GM21390 (cell line): ENCODE data around the gene BRD8.
"Not testable (repeated sequence)": the region's sequence is repeated elsewhere in the genome, so short reads cannot be mapped to it uniquely, and the experiment has no call there.

Source experiments
- ATAC-seq: cut with Tn5 transposase; IDR thresholded peaks from one replicate; pipeline ENCODE4 v1.9.1; 2021; ENCODE audit not compliant: unreplicated experiment

BRD8 gene

DNA sequence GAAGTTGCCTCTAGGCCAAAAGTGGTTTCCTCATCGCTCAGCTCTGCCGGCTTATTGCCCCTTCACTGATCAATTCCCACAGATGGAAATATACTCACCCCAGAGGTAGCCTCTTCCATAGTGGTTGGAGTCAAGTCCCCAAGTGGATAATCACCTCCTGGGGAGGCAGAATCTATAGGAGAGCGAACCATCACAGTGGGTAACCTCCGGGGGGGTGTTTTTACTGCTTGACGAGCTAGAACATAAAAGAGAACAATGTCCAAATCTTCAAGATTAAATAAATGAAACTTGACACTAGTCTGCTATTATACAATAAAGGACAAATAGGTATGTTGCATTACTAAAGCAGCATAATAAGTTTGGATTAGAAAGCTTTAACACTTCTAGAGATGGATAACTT, 9.3 kb downstream of the BRD8 start:
- no peak for ATAC-seq

DNA sequence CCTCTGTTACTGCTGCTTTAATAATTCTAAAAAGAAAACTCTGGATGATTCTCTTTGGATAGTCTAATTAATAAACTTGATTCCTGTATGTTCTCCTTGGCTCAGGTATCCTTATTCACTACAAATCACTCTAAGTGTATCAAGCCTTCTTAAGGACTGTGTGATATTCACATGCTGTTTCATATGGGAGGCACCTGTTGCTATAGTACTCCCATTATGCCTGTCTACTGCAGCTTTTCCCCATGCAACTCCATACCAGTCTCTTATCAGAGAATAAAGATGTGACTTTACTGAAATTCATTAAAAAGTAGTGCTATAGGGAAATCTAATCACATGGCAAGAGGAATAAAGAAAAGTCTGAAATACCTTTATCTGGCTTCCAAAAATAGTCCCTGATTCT, 14.7 kb downstream of the BRD8 start:
- no peak for ATAC-seq

DNA sequence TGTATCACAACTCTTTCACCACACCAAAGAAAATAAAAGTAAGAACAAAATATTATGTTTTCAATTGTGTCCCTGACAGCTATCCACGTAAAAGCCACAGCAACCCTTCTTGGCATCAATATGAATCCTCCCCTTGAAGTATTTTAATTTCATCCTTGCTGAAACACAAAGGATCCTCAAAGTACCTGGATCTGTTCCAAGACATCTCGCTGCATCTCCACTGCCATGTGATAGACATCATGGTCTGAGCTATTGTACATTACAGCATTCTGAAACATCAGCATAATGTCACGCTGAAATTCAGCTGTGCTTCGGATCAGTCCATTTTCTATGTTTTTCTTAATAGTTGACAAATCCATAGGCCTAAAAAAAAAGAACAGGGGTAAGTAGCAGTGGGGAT, 17.7 kb downstream of the BRD8 start:
- no peak for ATAC-seq

DNA sequence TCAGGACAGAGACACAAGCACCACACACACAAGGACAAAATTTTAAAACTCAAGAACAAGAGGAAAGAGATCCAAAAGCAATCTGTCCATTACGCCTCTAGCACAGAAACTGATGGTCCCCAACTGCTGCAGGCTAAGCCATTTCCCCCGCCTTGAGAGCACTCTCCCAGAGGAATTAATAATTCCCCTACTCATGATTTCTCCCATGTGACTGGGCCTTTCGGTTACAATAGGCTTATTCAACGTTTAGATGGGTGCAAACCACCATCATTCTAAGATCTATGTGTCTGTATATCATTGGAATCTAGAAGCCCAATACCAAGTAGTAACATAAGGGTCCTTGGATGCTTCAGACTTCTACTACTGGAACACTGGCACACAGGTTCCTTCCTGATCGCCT, 18.8 kb downstream of the BRD8 start:
- ATAC-seq = no peak

DNA sequence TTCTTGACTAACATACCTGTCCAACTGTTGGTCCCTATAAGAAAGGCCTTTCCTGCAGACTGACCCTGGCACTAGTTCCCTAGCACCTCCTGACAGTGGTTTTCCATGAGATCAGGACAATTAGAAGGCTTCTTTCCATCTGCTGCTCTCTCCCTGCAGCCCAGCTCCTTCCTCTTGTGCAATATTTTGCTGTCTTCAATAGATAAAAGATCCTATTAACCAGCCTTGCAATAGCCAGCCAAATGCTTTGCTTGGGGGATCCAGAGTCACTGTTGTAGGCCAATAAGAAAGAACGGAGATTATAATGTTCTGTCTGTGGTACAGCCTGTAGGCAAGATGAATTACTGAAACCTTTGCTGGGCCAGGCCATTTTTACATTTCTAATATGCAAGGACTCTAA, 20.8 kb downstream of the BRD8 start:
- no peak for ATAC-seq

DNA sequence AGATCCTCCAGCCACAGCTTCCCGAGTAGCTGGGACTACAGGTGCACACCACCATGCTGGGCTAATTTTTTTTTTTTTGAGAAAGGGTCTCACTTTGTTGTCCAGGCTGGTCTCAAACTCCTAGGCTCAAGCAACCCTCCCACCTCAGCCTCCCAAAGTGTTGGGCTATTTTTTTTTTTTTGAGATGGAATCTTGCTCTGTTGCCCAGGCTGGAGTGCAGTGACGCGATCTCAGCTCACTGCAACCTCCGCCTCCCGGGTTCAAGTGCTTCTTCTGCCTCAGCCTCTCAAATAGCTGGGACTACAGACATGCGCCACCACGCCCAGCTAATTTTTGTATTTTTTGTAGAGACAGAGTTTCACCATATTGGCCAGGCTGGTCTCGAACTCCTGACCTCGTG, 22.5 kb downstream of the BRD8 start:
- not testable (repeated sequence) for ATAC-seq

DNA sequence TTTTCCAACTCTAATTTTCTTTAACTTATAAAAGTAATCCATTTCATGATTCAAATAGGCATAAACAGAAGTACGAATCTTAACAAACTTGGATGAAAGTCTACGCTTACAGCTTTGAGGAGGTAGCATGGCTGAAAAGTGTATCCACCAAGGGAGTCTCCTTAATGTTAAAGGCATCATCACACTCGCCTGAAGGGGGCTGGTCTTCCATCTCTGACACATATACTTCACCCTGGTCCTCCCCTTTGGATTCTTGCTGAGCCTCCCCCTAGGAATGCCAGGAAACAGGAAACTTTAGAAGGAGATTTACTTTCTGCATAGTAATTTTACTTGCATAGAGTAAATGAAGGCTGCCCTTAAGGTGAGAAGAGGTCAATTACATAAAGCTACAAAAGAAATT, 28.9 kb downstream of the BRD8 start:
- no peak for ATAC-seq

DNA sequence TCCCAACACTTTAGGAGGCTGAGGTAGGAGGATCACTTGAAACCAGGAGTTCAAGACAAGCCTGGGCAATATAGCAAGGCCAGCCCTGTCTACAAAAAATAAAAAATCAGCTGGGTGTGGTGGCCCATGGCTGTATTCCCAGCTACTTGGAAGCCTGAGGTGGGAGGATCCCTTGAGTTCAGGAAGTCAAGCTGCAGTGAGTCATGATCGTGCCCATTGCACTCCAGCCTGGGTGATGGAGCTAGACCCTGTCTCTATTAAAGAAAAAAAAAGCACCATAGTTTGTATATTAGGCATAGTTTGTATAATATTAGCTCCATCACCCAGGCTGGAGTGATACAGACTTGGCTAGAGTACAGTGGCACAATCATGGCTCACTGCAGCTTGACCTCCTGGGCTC, 29.6 kb downstream of the BRD8 start:
- no peak for ATAC-seq

DNA sequence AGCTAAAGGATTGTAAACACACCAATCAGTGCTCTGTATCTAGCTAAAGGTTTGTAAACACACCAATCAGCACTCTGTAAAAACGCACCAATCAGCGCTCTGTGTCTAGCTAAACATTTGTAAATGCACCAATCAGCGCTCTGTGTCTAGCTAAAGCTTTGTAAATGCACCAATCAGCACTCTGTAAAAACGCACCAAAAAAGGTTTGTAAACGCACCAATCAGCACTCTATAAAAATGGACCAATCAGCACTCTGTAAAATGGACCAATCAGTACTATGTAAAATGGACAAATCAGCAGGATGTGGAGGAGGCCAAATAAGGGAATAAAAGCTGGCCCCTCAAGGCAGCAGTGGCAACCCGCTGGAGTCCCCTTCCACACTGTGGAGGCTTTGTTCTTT, 34.9 kb downstream of the BRD8 start:
- not testable (repeated sequence) for ATAC-seq

DNA sequence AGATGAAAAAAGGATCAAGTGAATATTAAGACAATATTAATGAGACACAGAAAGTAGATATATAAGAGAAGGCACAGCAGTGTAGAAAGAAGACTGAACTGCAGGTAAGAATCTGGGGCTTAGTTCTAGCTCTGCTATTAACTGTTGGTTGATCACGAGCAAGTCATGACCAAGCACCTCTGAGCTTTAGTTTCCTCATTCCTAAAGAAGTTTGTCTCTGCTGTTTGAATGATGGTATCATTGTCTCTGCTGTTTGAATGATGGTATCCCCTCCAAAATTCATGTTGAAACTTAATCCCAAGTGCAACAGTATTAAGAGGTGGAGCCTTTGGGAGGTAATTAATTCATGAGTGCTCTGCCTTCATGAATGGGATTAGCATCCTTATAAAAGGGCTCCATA, 36.7 kb downstream of the BRD8 start:
- no peak for ATAC-seq

DNA sequence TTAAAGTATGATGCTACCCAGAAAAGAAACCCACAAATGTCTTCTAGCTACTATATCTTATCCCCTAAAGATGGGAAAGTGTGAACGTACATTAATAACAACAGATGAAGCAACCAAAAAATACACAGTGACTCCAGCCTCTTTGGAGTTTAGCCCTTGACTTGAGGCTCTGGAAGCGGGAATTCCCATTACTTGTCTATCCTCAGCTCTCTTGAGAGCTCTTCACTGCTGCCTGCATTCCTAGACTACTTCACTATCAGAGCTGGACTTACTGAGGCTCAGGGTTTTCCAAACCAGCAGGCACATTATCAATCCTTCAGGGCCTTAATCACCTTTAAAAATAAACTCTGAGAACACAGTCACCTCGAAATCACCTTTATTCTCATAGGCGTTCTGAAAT, 38.2 kb downstream of the BRD8 start:
- no peak for ATAC-seq

DNA sequence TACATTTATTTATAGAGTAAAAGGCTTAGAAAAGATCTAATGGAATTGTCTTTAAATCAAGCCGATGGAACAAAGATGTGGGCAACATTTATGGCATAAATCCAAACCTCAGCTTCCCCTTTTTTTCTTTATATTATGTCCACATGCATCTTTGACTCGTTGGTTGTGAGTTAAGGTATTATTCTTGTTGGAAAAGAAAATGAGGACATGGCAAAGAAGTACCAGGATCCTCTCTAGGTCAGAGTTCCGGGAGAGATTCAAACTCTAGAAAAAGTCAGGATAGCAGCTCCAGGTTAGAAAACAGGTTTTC, 38.7 kb downstream of the BRD8 start:
- no peak for ATAC-seq

DNA sequence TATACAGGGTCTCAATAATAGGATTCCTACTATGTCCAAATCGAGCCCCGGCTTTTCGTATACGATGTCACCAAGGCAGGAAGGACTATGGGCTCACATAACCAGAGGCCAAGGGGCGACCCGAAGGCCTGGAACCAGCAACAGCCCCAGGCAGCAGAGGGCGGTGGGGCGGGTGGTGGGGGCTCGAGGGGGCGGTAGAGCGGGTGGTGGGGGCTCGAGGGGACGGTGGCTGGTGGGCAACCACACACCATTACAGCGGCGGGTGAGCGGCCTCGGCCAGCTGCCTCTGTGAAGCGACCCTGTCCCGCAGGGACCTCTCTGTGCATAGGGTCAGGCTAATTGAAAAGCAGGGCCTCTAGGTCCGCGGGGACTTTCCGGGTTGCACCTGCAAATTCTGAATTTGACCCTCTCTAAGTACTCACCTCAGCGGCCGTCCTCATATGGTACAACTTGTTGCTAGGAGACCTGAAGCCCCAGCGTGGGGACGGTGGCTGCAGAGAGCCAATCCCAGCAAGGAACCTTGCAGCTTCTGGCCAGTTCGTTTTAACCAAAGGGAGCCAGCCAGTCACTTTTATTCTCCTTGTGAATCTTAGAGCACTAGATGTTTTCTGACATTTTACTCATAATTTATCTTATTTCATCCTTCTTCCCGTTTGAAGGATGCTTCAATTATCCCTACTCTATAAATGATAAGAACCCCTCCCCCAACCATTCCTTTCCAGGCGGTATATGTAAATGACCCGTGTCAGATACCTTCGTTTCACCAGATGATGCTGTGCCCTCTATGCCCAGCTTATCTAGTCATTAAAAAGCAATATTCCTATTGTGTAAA, 39.3 kb downstream of the BRD8 start, which contains the start of gene NME5:
NME5 (minus strand) TSS at position 480 of the 832 bp plus-strand sequence. CDS start 648 bp downstream, outside the sequence.
- no peak for ATAC-seq

DNA sequence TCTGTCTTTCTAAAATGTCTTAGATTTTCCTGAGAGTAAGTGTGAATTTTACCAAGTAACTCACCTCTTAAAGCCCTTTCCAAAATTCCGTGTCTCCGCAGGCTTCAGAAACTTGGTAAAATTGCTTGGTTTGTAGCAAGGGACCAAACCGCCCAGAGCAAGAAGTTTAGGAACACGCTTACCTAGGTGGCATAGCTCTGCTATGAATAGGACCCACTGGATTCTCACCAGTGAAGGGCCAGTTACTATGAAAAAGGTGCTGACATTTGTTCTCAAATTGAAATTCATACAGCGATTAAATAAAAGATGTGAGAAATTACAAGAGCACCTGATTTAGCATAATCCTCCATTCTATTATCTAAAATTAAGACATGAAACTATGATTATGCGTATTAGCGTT, 45.9 kb downstream of the BRD8 start:
- ATAC-seq = no peak

DNA sequence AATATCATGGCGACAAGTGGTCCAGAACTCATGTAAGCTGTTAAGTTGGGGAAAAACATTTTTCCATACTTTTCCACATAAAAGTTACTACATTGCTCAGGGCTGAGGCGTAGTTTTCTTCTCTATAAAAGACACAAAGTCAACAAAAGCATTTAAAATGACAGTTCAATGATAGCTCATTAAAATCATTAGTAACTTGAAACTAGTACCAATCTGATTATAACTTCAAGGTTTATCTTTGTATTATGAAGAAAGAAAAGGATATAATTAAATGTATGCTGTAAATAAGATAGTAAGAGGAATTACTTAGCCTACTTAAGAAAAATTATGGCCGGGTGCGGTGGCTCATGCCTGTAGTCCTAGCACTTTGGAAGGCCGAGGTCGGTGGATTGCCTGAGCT, 49.1 kb downstream of the BRD8 start:
- no peak for ATAC-seq

DNA sequence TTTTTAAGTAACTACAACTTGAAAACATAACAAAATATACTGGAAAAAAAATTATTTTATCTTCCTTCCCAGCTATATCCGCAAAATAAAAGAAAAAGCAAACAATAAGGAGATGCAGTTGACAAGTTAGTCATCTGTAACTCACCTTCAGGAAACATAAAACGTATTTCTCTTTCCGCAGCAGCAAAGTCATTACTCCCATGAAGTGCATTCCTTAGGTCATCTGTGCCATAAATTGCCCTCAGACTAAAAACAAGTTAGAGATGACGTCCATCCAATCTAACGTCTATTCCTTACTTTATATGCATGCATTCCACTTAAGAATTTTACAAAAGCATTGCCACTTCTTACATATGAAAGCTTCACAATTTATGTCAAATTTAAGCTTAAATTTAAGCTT, 50.1 kb downstream of the BRD8 start:
- ATAC-seq = no peak

DNA sequence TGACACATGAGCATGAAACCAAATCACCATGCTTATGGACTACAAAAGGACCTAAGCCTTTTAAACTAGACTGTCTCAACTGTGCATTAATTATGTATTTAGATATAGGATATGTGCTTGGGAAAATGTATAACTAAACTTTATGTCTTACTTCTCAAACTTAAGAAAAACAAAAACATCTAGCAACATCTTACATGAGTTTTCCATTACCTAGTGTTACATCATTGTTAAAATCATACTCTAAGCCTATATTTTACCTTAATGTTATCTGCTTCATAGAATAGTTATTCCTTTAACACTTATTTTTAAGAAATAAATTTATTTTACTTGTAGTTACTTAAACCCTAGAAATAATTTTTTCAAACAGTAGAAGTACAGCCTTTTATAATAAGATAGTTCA, 63.2 kb downstream of the BRD8 start:
- no peak for ATAC-seq

DNA sequence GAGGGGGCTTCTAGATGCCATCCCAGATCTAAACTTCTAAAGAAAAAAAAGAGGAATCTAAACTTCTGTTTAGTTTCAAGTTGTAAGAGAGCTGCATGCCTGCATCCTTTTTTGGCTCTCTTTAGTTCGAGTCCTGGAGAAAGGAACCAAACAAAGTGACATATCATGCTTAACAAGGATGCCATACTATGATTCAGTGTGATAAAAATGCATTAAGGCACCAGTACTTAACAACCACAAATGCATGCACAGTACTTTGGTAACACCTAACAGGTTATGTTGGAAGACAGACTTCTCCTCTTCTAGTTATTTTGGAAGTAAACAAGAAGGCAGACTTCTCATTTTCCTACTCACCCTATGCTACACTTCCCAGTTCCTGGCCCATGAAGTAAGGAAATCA, 66.5 kb downstream of the BRD8 start:
- ATAC-seq = no peak

DNA sequence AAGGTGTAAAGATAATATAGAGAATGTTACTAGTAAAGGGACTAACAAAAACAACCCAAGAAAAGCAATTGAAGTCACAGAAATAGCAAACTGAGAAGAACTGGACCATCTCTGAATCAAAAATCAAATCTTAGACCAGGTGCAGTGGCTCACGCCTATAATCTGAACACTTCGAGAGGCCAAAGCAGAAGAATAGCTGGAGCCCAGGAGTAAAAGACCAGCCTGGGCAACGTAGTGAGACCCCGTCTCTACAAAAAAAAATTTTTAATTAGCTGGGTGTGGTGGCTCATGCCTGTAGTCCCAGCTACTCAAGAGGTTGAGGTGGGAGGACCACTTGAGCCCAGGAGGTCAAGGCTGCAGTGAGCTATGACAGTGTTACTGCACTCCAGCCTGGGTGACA, 67.2 kb downstream of the BRD8 start:
- no peak for ATAC-seq

DNA sequence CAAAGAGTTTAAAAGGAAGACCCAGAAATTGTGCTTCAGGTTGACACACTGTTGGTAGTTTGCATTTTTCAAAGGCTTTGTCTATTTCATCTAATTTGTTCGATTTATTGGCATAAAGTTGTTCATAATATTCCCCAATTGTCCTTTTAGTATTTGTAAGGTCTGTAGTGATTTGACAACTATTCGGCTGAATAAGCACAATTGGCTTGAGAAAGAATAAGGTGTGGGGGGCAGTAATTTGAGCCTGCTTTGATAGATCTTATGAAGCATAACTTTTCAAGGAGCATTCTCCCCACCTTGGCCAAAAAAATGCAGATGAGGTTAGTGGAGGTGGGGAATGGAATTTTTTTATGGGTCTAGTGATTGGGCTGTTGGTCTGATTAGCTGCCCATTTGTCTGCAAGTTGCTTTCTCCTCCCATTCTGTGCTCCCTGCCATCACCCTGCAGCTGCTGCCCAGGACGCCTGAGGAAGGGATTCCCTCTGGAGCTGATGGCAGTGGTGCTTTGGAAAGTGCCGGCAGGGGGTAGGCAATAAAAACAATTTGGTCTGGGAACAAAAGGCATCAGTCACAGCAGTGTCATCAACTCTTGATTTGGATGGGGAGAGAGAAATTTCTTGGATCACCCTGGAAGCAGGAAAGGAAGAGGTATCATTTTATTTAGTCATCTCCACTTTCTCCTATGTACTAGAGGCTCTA, 68.0 kb downstream of the BRD8 start:
- ATAC-seq = no peak

DNA sequence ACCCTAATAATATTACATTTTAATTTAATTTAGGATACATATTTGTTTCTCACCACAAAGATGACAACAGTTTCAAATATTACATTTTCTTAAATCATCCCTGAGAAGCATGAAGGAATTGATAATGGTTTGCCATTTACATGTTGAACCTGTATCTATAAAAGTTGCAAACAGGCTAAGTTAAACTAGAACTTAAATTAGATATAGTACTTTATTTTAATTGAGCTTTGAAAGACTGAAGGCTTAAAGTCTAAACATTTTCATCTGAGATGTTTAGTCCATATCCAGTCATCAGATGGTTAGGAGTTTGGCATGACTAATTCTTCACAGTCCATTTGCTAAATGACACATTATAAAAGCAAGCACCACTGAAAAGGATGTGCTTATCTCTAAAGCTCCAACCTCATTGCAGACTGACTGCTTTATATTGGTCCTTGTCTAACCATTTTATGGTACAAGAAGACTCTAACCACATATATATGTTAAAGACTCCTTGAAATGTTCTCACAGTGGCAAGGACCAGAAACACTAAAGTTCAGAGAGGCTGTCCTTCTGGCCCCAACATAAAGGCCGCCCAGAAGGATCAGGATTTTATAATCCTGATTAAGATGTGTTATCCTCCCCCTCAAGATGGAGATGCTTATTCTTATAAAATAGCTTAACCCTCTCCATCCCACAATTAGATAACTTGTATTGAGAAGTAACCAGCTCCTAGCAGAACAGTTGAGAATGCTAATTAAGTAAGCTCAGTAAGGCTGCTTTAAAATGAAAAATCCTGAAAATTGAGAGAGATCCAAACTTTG, 68.8 kb downstream of the BRD8 start:
- ATAC-seq = no peak

DNA sequence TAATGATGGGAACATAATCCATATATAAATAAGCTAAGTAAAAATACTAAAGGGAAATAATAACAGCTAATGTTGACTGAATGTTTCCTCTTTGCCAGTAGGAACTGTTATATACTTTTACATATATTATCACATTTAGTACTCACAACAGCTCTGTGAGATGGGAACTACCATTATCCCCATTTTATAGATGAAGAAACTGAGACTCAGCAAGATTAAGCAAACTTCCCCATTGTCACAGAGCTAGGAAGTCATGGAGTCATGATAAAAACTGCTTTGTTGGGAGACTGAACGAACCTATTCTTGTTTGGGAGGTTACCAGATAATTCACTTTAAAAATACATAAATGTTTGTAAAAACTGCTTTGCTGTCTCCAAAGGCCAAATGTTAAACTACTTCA, 71.2 kb downstream of the BRD8 start:
- no peak for ATAC-seq
